ENCODE data around the gene MLH3. TPM values are rescaled to one million over a fixed set of nuclear protein-coding genes. Genes with fewer than 3 reads are reported as not detected.

MLH3 gene
- total RNA-seq, result 10 to 100 TPM; 15.9 to 87.0 (median 24.5) TPM

DNA sequence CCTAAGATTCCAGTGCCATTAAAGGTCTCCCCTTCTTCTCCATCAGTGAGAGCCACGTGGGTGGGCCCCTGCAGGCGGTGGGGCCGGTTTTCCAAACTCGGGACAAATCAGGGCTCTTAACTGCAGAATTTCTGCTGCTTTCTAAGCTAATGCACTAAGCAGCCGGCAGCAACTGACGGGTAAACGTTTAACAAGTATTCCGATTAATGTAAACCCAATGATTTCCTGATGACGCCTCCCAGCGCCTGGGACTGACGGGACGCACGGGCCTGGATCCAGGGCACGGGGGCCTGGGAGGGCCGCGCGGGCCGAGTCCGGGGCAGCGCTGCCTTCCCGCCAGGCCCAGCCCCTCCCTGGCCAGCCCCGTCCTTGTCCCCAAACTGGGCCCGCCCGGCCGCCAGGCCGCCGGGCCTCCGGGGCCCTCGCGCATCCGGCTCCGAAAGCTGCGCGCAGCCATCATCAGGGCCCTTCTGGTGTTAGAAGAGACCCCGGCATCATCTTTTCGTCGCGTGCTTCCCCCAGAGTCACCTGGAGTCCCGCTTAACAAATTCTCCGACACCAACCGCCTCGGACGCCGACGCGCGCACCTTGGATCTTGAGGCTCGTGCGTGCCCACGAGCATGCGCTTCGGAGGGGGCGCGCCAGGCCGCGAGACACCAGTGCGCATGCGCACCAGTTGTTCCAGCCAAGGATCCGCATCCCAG is at the start of gene MLH3:
MLH3 (minus strand) TSS at position 616 of the 704 bp plus-strand sequence. CDS start 1,812 bp downstream, outside the sequence.
- Histone ChIP-seq H3K9me3 (no peaks in the 10 kb centered on the region), H3K27me3 (no peaks in the 10 kb centered on the region), H3K36me3 (peaks cover 0 to 6% (median 0%) of the 10 kb centered on the region in 4 donors), H3K4me3 (peak within 1 kb of the TSS; percentile 41 to 64 (median 56)), H3K27ac (peak within 1 kb of the TSS; percentile 87 to 93 (median 90)), H3K4me1 (peaks cover 19 to 37% (median 26%) of the 10 kb centered on the region in 4 donors)
- 0 to 1% methylated on average over 26 to 55 of the region's 59 CpGs for WGBS, 2 donors
- DNase-seq (peak; percentile 81 to 96), ATAC-seq (ENCODE audit: low FRiP score in 2 of 2) (peak; percentile 83 to 89)
- TF ChIP-seq EP300 (IDR thresholded peaks at IDR 0.05), result peak in 2 of 4 donors; percentile 24 to 50
- peak in 1 of 6 experiments; percentile 11 for TF ChIP-seq CTCF (IDR thresholded peaks at IDR 0.05)
- TF ChIP-seq POLR2AphosphoS5 (IDR thresholded peaks at IDR 0.05), result peak; percentile 61 to 78
- peak in 3 of 4 donors; percentile 63 to 86 (median 77) for TF ChIP-seq POLR2A (IDR thresholded peaks at IDR 0.05)

DNA sequence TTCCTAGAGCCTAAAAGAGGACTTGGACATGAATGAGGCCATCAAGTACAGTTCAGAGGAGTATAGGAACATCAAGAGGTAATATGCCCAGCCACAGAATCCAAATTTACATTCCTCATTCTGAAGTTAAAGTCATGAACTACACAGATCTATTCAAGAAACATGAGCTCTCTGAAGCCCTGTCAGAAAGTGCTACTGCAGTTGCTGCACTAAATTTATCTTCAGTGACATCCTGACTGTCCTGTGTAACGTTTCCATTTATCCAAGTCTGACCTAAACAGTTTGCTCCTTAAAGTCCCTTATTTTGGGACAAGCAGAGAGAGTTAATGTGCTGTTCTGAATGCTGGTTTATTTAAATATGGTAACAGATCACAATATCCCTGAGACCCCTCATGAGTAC is 47.4 kb upstream of the MLH3 start:
- no peaks in the 10 kb centered on the region for H3K4me1 ChIP-seq
- H3K4me3 ChIP-seq, result no peak overlapping the region
- WGBS, 2 donors, result 77 to 93% methylated on average over 1 of the region's 1 CpG
- H3K9me3 ChIP-seq, result no peaks in the 10 kb centered on the region
- peaks cover 25 to 98% (median 71%) of the 10 kb centered on the region in 4 donors for H3K36me3 ChIP-seq
- no peaks in the 10 kb centered on the region for H3K27me3 ChIP-seq
- DNase-seq (no peak), ATAC-seq (ENCODE audit: low FRiP score in 2 of 2) (no peak)
- TF ChIP-seq POLR2A (IDR thresholded peaks at IDR 0.05) (no peak), EP300 (IDR thresholded peaks at IDR 0.05) (no peak), POLR2AphosphoS5 (IDR thresholded peaks at IDR 0.05) (no peak), CTCF (IDR thresholded peaks at IDR 0.05) (no peak)
- H3K27ac ChIP-seq, result no peak overlapping the region

- ATAC-seq (ENCODE audit: low FRiP score in 2 of 2), result no peak
- H3K4me1 ChIP-seq, result no peaks in the 10 kb centered on the region
- no peak overlapping the region for H3K27ac ChIP-seq
- no peak overlapping the region for H3K4me3 ChIP-seq
- H3K27me3 ChIP-seq, result no peaks in the 10 kb centered on the region
- no peaks in the 10 kb centered on the region for H3K9me3 ChIP-seq
- H3K36me3 ChIP-seq, result peaks cover 27 to 98% (median 74%) of the 10 kb centered on the region in 4 donors
- DNase-seq, result no peak
- TF ChIP-seq EP300 (IDR thresholded peaks at IDR 0.05) (no peak), POLR2A (IDR thresholded peaks at IDR 0.05) (no peak), CTCF (IDR thresholded peaks at IDR 0.05) (no peak), POLR2AphosphoS5 (IDR thresholded peaks at IDR 0.05) (no peak)
These were observed 46.9 kb upstream of the MLH3 start for GRCh38 chr14:75098212-75098611.

GRCh38 chr14:75096959-75097358 is 45.7 kb upstream of the MLH3 start:
- TF ChIP-seq POLR2AphosphoS5 (IDR thresholded peaks at IDR 0.05) (no peak), POLR2A (IDR thresholded peaks at IDR 0.05) (no peak), EP300 (IDR thresholded peaks at IDR 0.05) (no peak), CTCF (IDR thresholded peaks at IDR 0.05) (no peak)

More at GRCh38 chr14:75096959-75097358, 45.7 kb upstream of the MLH3 start:
- H3K27ac ChIP-seq, result no peak overlapping the region
- no peaks in the 10 kb centered on the region for H3K27me3 ChIP-seq
- no peaks in the 10 kb centered on the region for H3K4me1 ChIP-seq
- H3K4me3 ChIP-seq, result no peak overlapping the region
- no peak for DNase-seq
- 95 to 96% methylated on average over 6 of the region's 6 CpGs for WGBS, 2 donors
- ATAC-seq (ENCODE audit: low FRiP score in 2 of 2), result no peak
- H3K36me3 ChIP-seq, result peaks cover 27 to 98% (median 73%) of the 10 kb centered on the region in 4 donors
- no peaks in the 10 kb centered on the region for H3K9me3 ChIP-seq

All from upper lobe of left lung (tissue), 6 donors.